ENCODE measurements around the gene PRAF2. TPM values are rescaled to one million over a fixed set of nuclear protein-coding genes. Genes with fewer than 3 reads are reported as not detected.

Gene PRAF2
- total RNA-seq, 1 donor from 2014 or later = 24.1 TPM

- no peaks in the 10 kb centered on the region for H3K4me1 ChIP-seq
- H3K36me3 ChIP-seq = no peaks in the 10 kb centered on the region
- H3K4me3 ChIP-seq = no peak overlapping the region
- DNase-seq (ENCODE audit: extremely low spot score in 2 of 2) = no peak
- H3K27ac ChIP-seq = no peak overlapping the region
- no peaks in the 10 kb centered on the region for H3K9me3 ChIP-seq
- H3K27me3 ChIP-seq = no peaks in the 10 kb centered on the region
- no peak for TF ChIP-seq CTCF (IDR thresholded peaks at IDR 0.05)
- no peak for TF ChIP-seq POLR2A (IDR thresholded peaks at IDR 0.05)
- TF ChIP-seq POLR2AphosphoS5 (IDR thresholded peaks at IDR 0.05; ENCODE audit: insufficient read depth in 1 of 2, low read depth in 1 of 2) = no peak
- intact Hi-C loops (cut with DNase I) = loop anchor here (10.0 kb wide), 1 partner anchor 104 kb away; the partner anchor contains the start of gene PLP2
Observed at GRCh38 chrX:49070988-49071387, 2.8 kb downstream of the PRAF2 start.

- H3K4me1 ChIP-seq = no peaks in the 10 kb centered on the region
- H3K36me3 ChIP-seq = no peaks in the 10 kb centered on the region
- H3K4me3 ChIP-seq = no peak overlapping the region
- intact Hi-C loops (cut with DNase I) = no loop called here
- H3K9me3 ChIP-seq = no peaks in the 10 kb centered on the region
- DNase-seq (ENCODE audit: extremely low spot score in 2 of 2) = no peak
- TF ChIP-seq POLR2AphosphoS5 (IDR thresholded peaks at IDR 0.05; ENCODE audit: insufficient read depth in 1 of 2, low read depth in 1 of 2) (no peak), POLR2A (IDR thresholded peaks at IDR 0.05) (no peak), CTCF (IDR thresholded peaks at IDR 0.05) (no peak)
- H3K27ac ChIP-seq = no peak overlapping the region
- no peaks in the 10 kb centered on the region for H3K27me3 ChIP-seq
Observed at GRCh38 chrX:49069038-49069437, 4.8 kb downstream of the PRAF2 start.

- no peak overlapping the region for H3K27ac ChIP-seq
- no peak for DNase-seq (ENCODE audit: extremely low spot score in 2 of 2)
- TF ChIP-seq POLR2A (IDR thresholded peaks at IDR 0.05) (no peak), CTCF (IDR thresholded peaks at IDR 0.05) (no peak), POLR2AphosphoS5 (IDR thresholded peaks at IDR 0.05; ENCODE audit: insufficient read depth in 1 of 2, low read depth in 1 of 2) (no peak)
- H3K36me3 ChIP-seq = peaks cover 0 to 2% of the 10 kb centered on the region in 2 donors
- H3K9me3 ChIP-seq = no peaks in the 10 kb centered on the region
- H3K27me3 ChIP-seq = no peaks in the 10 kb centered on the region
- no peaks in the 10 kb centered on the region for H3K4me1 ChIP-seq
- intact Hi-C loops (cut with DNase I) = no loop called here
- no peak overlapping the region for H3K4me3 ChIP-seq
Observed at GRCh38 chrX:49067285-49068120, 6.3 kb downstream of the PRAF2 start.

DNA sequence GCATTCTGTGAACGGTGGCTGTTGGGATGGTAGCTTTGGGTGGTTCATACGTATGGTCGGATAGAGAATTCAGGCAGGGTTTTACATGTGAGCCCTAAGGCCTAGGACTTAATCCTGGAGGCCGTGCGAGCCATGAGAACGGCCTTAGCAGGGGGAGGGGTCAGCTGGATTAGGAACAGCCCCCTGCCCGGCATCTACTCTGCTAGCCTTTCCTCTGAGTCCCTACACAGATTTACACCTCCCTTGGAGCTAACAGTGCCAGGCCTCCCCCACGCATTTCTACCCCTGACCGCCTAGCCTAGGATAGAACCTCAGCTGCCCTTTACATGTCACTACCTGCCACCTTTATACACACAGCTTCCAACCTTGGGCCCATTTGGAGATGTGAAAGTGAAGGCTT is 7.1 kb downstream of the PRAF2 start:
- Histone ChIP-seq H3K27ac (no peak overlapping the region), H3K9me3 (no peaks in the 10 kb centered on the region), H3K27me3 (no peaks in the 10 kb centered on the region), H3K4me3 (no peak overlapping the region), H3K36me3 (peaks cover 0 to 5% of the 10 kb centered on the region in 2 donors), H3K4me1 (no peaks in the 10 kb centered on the region)
- DNase-seq (ENCODE audit: extremely low spot score in 2 of 2) = no peak
- intact Hi-C loops (cut with DNase I) = no loop called here
- TF ChIP-seq CTCF (IDR thresholded peaks at IDR 0.05) (no peak), POLR2AphosphoS5 (IDR thresholded peaks at IDR 0.05; ENCODE audit: insufficient read depth in 1 of 2, low read depth in 1 of 2) (no peak), POLR2A (IDR thresholded peaks at IDR 0.05) (no peak)

- no peak overlapping the region for H3K4me3 ChIP-seq
- peaks cover 0 to 5% of the 10 kb centered on the region in 2 donors for H3K36me3 ChIP-seq
- TF ChIP-seq CTCF (IDR thresholded peaks at IDR 0.05) = no peak
- no peak for TF ChIP-seq POLR2AphosphoS5 (IDR thresholded peaks at IDR 0.05; ENCODE audit: insufficient read depth in 1 of 2, low read depth in 1 of 2)
- no peak for DNase-seq (ENCODE audit: extremely low spot score in 2 of 2)
- no peaks in the 10 kb centered on the region for H3K9me3 ChIP-seq
- no peaks in the 10 kb centered on the region for H3K4me1 ChIP-seq
- H3K27me3 ChIP-seq = no peaks in the 10 kb centered on the region
- intact Hi-C loops (cut with DNase I) = no loop called here
- no peak overlapping the region for H3K27ac ChIP-seq
Observed at GRCh38 chrX:49066278-49066677, 7.5 kb downstream of the PRAF2 start.

All from vagina (tissue), 2 donors.